Measurements from ENCODE around the gene EMC10.
"Not testable (repeated sequence)": the region's sequence is repeated elsewhere in the genome, so short reads cannot be mapped to it uniquely, and the experiment has no call there.

EMC10 gene

DNA sequence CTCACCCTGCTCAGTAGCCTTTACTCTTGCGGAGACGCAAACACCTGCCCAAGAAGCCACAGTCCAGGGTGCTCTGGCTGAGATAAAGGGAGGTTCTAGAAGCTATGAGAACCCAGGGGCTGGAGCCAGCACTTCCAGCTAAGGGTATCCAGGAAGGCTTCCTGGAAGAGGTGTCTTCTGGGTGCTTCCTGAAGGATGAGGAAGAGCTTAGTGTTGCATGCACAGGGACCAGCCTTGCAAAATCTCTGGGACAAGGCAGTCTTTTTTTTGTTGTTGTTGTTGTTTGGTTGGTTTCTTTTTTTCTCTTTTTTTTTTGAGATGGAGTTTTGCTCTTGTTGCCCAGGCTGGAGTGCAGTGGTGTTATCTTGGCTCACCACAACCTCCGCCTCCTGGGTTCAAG lies 23.1 kb upstream of the EMC10 start:
- no peak for DNase-seq

DNA sequence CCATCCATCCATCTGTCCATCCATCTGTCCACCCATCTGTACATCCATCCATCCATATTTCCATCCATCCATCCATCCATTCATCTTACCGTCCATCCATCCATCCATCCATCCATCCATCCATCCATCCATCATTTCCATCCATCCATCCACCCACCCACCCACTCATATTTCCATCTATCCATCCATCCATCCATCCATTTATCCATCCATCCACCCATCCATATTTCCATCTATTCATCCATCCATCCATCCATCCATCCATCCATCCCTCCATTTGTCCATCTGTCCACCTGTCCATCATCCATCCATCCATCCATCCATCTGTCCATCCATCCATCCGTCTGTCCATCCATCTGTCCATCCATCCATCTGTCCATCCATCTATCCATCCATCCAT lies 20.3 kb upstream of the EMC10 start:
- no peak for DNase-seq

DNA sequence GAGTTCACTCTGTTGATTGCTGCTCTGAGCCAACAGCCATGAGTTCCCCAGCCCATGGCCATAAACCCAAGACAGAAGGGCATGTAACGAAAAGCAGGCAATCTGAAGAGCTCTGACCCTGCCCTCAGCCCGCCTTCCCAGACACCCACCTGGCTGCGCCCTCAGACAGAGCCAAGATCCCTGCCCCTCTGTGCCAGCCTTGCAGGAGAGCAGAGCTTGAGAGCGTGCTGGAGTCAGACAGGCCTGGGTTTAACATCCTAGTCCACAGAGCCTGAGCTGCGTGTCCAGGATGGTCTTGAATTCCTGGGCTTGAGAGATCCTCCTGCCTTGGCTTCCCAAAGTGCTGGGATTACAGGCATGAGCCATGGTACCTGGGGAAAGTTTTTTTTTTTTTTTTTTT lies 19.0 kb upstream of the EMC10 start:
- DNase-seq = no peak

DNA sequence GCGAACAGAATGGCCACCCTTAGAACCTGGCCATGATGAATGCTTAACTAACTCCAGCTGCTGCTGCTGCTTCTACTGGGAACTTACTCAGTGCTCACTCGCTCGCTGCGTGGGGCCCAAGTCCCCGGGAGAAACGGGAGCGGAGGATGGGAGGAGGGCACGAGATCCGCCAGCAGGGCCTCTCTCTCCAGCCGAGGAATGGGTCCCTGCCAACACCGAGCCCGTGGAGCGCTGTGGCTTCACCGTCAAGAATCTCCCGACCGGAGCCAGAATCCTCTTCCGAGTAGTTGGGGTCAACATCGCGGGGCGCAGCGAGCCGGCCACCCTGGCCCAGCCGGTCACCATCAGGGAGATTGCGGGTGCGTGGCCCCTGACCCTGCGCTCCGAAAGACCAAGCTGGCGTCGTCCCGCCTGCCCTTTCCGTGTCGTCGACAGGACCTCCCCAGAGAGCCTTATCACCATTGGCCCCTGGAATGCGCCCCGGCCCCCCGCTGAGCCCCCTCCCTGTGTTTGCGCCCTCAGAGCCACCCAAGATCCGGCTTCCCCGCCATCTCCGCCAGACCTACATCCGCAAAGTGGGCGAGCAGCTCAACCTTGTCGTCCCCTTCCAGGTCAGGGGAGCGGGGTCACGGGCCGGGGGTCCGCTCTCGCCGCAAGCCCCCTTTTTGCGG lies 17.8 kb upstream of the EMC10 start:
- DNase-seq = no peak

DNA sequence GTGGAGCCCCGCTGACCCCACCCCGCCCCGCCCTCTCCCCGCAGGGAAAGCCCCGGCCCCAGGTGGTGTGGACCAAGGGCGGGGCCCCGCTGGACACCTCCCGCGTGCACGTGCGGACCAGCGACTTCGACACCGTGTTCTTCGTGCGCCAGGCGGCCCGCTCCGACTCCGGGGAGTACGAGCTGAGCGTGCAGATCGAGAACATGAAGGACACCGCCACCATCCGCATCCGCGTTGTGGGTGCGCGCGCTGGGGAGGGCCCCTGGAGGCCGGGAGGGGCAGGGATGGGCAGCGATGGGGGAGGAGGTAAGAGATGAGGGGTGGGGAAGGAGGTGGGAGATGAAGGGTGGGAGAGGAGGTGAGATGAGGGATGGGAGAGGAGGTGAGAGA lies 17.2 kb upstream of the EMC10 start:
- no peak for DNase-seq

DNA sequence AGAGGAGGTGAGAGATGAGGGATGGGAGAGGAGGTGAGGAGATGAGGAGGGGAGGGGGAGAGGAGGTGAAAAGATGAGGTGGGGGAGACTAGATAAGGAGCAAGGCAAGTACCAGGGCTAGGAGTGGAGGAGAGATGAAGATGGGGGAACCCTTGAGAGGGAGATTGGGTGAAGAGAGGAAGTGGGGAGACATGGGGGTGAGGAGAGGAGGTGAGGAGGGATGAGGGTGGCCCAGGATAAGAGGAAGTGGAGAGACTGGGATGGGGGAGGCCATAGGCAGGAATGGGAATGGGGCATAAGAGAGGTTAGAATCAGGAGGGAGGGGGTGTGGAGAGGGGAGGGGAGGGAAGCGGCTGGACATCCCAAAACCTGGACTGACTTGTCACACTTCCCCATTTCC lies 16.7 kb upstream of the EMC10 start:
- no peak for DNase-seq

DNA sequence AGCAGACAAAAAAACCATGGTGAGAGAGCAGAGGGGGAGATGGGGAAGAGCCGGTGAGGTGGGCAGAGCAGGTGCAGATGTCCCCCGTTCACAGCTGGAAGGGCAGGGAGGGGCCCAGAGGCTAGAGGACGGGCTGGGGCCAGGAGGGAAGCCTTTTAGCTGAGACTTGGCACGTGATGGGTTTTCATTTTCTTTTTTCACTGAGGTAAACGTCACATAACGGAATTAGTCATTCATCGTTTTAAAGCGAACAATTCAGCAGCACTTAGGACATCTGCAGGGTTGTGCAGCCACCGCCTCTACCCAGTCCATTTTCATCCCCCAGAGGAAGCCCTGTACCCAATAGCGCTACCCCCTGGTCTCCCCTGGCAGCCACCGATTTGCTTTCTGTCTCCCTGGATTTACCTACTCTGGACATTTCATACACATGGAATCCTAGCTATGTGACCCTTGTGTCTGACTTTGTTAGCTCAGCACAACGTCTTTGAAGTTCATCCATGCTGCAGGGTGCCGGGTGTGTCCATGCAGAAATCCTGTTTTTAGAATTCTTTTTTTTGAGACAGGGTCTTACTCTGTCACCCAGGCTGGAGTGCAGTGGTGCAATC lies 16.0 kb upstream of the EMC10 start:
- no peak for DNase-seq

DNA sequence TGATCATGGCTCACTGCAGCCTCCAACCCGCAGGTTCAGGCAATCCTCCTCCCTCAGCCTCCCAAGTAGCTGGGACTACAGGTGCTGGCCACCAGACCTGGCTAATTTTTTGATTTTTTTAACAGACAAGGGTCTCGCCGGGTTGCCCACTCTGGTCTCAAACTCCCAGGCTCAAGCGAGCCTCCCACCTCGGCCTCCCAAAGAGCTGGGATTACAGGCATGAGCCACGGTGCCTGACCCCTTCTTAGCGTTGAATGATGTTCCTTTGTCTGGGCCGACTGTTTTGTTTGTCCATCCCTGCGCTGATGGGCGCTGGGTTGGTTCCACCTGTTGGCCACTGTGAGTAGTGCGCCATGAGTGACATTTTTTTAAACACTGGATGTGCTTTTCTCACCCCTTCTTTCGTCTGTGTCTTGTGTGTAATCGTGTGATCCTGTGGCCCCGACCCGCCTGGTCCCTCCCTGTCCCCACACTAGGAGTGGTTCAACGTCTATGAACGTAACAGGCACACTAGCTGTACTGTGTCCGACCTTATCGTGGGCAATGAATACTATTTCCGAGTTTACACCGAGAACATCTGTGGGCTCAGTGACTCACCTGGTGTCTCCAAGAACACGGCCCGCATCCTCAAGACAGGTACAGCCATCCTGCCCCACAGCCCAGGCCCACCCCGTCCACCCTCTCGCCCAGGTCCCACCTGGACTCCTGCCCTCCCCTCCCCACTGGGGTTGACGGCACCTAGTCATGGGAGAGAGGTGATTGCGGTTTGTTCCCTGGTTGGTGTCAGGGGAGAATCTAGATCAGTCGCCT lies 15.0 kb upstream of the EMC10 start:
- DNase-seq = peak; percentile 38

DNA sequence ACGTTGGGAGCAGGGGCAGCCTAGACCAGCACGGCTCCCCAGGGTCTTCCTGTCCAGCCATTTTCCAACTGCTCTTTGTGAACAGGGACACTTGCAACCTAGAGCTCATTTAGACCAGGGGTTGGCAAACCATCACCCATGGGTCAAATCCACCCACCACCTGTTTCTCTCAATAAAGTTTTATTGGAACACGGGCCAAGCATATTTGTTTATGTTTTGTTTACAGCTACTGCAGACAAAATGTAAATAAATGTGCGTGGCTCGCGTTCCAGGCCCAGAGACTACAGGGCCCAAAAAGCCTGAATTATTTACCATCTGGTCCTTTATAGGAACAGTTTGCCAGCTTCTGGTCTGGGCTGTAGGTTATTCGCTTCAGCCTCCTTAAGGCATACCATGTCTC lies 13.3 kb upstream of the EMC10 start:
- no peak for DNase-seq

DNA sequence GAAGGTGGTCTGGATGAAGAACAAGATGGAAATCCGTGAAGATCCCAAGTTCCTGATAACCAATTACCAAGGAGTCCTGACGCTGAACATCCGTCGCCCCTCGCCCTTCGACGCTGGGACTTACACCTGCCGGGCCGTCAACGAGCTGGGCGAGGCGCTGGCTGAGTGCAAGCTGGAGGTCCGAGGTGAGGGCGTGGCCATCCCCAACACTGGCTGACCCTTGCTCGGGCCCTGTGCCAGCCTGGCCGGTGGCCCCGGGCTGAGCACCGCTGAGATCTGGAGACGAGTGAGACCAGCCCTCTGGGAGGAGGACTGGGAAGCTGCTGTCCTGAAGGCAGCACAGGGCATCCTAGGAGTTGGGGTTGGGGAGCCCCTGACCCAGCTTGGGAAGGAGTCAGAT lies 12.0 kb upstream of the EMC10 start:
- DNase-seq = no peak

DNA sequence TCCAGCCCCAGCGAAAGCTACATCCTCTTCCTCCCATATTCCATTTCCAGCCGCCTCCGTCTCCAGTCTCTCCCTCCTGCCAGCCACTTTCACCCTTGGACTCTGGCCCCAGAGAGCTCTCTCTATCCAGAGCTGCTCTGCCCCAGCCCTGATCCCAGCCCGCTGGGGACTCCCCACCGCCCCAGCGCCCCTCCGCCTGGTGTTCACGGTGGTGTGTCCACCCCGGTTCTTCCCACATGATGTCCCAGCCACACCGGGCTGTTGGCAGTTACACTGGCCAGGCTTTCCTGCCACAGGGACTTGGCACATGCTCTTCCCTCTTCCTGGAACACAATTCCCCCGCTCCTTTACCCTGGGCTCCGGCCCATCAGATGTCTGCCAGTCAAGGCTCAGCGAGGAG lies 11.3 kb upstream of the EMC10 start:
- no peak for DNase-seq

DNA sequence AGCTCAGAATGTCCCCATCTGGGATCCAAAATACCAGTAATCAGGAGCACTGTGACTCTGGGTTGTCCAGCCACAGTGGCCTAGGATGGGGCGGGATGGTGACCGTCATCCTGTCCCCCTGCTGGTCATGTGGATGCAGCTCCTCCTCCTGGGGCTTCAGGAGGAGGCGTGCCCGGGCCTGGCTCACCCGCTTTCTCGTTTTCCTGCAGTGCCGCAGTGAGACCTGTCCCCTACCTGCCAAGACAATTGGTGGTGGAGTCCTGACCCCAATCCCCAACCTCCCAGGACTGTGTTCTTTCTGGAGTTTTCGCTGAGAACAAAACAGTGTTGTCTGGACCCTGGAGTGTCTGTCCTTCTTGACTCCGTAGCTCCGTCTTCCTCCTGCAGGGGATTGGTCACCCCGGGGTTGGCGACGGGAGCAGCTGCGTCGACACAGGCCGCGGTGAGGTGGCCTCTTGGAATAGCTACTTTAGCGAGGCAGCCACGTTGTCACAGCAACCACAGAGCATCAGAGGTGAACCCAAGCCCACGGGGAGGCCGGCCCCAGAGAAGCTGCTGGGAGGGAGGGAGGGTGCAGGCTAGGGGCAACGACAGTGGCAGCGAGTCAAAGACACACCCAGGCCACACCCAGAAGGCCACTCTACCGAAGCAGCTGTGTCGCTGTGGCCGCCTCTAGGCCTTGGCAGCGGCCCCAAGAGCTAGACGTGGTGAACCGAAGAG lies 10.2 kb upstream of the EMC10 start:
- DNase-seq = peak; percentile 83

DNA sequence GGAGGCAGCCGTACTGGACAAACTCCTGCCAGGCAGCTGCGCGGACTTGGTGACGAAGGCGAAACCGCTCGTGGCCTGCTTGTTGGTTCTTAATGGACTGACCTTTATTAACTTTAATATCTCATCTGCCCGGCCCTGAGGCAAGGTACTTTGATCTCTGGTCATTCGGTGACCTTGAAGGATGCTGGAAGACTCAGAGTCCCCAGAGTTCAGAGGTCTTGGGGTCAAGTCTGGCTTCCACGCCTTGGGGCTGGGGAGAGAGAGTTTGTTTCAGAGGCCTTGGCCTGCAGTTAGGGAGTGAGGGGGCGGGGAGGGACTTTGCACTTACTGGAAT lies 9.6 kb upstream of the EMC10 start:
- DNase-seq = no peak

DNA sequence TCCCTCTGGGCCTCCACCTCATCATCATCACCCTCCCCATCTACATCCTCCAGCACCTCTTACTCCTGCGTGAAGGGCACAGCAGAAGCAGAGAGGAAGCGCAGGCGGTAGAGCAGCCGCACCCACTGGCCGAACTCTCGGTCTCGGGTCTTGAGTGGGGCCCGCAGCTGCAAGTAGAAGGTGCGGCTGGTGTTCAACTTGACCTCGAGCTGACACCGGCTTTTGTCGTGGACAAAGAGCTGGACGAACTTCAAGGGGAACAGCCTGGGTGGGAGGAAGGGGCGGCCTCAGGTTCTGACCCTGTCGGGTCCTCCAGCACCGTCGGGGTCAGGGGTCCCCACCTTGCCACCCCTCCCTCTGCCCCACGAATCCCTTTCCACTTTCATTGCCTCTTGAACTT lies 8.7 kb upstream of the EMC10 start:
- no peak for DNase-seq

DNA sequence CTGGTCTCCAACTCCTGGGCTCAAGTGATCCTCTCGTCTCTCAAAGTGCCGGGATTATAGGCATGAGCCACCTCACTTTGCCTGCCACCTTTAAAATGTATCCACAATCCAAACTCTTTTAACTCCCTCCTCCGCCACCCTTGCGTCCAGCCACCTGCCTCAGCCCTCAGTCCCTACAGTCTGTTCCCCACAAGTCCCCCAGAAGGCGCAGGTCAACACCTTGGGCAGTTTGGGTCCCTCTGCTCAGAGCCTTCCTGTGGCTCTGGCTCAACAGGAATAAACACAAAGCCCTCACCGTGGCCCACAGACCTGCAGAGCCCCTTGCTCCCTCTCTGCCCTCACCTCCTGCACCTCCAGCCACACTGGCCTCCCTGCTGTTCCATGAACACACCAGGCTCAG lies 7.5 kb upstream of the EMC10 start:
- DNase-seq = no peak

DNA sequence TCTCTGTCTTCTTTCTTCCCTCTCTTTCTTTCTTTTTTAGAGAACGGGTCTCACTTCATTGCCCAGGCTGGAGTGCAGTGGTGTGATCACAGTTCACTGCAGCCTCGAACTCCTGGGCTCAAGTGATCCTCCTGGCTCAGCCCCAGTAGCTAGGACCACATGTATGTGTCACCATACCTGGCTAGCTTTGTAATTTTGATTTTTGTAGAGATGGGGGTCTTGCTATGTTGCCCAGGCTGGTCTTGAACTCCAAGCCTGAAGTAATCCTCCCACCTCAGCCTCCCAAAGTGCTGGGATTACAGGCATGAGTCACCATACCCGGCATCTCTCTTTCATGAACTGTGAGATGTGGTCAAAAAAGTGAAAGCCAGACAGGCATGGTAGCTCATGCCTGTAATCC lies 3.0 kb upstream of the EMC10 start:
- DNase-seq = not testable (repeated sequence)

DNA sequence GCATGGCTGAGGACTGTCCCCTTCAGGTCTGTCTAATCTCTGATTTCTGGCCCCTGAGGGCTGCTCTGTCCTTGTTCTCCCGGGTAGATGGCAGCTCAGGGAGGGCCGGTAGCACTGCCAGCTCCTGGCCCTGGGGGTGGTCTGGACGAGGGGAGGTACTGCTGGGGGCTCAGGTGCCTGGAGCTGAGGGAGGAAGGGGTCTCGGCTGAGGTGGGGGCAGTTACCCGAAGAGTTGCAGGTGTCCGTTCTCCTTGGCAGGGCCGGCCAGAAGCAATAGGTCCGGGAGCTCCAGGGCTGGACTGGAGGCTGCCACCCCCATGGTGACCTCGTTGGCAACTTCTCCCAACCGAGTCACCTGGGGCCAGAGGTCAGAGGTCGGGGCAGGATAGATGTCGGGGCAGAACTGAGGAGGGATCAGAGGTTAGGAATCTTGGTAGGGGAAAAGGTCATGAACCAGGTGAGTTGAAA lies 1.2 kb upstream of the EMC10 start:
- no peak for DNase-seq

DNA sequence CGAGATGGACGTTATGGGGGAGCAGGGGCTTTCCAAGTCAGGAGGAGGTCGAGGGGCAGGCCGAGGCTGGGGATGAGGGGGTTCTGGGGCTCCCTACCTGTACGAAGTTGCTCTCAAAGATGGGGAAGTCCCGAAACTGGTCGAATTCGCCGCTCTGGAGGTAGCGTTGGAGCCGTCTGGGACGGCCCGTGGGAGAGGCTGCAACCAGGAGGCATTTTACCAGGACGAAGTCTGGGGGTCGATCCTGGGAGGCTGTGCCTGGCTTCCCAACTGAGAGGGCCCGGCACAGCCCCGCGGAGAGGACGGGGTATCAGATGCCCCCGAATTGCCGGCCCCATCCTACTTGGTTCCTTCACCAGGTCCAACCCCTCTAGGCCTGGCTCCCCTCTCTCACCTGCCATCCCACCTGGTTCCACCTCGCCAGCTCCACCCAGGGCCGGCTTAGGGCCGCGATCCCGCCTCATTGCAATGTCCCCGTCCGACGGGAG lies 527 bp upstream of the EMC10 start:
- no peak for DNase-seq

DNA sequence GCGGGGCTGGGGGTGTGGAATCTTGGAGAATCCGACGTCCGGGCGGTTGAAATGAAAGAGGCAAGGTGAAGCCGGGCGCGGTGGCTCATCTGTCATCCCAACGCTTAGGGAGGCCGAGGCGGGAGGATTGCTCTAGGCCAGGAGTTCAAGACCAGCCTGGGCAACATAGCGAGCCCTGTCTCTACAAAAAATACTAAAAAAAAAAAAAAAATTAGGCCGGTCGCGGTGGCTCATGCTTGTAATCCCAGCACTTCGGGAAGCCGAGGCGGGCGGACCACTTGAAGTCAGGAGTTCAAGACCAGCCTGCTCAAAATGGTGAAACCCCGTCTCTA lies 566 bp downstream of the EMC10 start:
- no peak for DNase-seq

DNA sequence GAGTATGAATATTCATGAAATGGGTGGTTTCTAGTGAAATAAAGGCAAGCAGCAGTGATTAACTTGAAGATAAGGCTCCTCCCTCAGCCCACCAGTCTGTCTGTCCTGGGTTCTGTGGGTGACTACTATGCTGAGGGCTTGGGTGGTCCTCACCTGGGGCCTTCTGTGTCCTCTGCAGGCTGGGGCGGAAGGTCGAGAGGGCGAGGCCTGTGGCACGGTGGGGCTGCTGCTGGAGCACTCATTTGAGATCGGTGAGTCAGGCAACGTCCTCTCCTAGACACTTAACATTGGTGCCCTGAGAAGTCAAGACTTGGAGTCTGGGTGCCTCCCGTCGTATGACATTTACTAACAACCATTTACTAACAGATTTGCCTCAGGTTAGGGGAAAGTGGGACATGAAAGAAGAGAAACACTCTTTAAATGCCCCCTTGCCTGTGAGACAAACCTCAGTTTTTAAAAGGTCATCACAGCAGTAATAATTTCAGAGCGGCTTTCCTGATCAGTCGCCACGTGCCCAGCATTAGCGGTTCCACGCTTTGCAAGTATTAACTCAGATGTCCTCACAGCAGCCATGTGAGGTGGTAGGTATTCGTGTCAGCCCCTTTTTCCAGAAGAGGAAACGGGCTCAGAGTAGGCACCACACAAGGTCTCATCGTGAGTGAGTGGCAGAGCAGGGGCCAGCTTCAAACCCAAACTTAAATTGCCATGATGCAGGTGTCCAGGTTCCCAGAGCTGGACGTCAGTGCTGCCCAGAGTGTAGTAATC lies 1.6 kb downstream of the EMC10 start:
- no peak for DNase-seq

DNA sequence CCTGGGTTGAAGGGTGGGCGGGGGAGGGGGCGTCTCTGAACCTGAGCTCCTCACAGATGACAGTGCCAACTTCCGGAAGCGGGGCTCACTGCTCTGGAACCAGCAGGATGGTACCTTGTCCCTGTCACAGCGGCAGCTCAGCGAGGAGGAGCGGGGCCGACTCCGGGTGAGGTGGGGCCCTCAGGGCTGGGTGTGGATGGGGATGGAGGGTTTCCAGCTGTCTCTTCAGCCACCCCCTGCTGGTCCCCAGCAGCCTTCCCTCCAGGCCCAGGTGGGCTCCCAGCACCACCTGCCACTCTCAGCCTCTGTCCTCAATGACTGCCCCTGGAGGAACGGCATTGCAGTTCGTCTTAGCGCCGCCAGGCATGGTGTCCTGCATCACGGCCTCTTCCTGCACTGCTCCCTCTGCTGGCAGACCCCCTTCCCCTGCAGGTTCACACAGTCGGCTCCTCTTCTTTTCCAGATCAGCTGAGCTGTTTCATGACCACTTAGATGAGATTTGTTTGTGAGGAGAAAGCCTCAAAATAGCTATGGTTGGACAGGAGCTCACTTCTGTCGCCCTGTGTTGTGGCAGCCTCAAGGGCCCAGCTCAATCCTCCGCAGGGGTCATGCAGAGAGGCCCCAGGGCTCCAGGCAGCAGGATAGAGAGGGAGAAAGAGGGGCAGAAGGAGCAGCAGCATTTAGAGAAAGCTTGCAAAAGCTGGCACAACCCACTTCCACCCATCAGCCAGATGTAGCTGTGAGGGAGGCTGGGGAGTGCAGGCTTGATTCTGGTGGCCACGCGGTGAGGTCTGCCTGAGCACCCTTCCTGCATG lies 2.8 kb downstream of the EMC10 start:
- DNase-seq = peak; percentile 37

DNA sequence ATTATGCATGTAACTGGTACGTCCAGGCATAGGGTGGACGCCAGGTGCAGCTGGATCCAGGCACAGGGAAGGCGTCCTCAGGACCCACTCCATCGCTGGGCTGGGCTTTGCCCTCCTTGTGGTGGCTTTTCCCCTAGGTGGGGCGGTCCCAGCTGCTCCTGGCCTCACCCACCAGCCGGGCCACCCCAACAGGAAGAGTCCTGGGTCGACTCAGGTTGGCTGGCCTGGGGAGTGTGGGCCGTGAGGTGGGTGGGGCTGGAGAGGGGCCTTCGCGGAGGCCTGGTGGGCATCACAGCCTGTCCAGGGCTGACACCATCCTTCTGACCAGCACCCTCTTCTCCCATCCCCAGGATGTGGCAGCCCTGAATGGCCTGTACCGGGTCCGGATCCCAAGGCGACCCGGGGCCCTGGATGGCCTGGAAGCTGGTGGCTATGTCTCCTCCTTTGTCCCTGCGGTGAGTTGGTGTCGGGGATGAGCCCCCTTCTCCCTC lies 3.5 kb downstream of the EMC10 start:
- no peak for DNase-seq

Data from SHP77 treated with DMSO at 0.1 percent for 48 hours (cell line).